Activated CD4-positive, alpha-beta T cell treated with anti-CD3 and anti-CD28 coated beads, Interleukin-2, amount 10 ng/mL, durations not matched to agents 24 days and 14 days (primary cell): Measurements from ENCODE around the gene DPM3. TPM values are rescaled to one million over a fixed set of nuclear protein-coding genes. Genes with fewer than 3 reads are reported as not detected.
"Not testable (repeated sequence)": the region's sequence is repeated elsewhere in the genome, so short reads cannot be mapped to it uniquely, and the experiment has no call there.

Source experiments
- DNase-seq: peaks from one replicate; pipeline ENCODE4 v3.0.0; 2022
- H3K27ac Mint-ChIP-seq: one replicate; pipeline ENCODE4 v1.8.0; 2022; ENCODE audit warnings: mild to moderate bottlenecking, mixed read lengths
- H3K27me3 Mint-ChIP-seq: one replicate; pipeline ENCODE4 v1.8.0; 2022; ENCODE audit warnings: mixed read lengths
- H3K36me3 Mint-ChIP-seq: one replicate; pipeline ENCODE4 v1.8.0; 2022; ENCODE audit warnings: low read depth, mild to moderate bottlenecking, mixed read lengths
- H3K4me1 Mint-ChIP-seq: one replicate; pipeline ENCODE4 v1.8.0; 2021; ENCODE audit warnings: mixed read lengths
- H3K4me3 Mint-ChIP-seq: one replicate; pipeline ENCODE4 v1.8.0; 2022; ENCODE audit warnings: mild to moderate bottlenecking, moderate library complexity, mixed read lengths
- H3K9me3 Mint-ChIP-seq: one replicate; pipeline ENCODE4 v1.8.0; 2021; ENCODE audit warnings: mixed read lengths
- intact Hi-C: fragments of 100-400 bp; cut with micrococcal nuclease; formaldehyde crosslinking; loops from one replicate; pipeline ENCODE4 v1.15.1; 2023
- total RNA-seq: library from RNA; stranded (reverse); gene quantifications from 2 replicates; pipeline ENCODE4 v1.2.3, GENCODE V29; 2022

Gene DPM3
- total RNA-seq, 1 donor from 2014 or later = 34.5 TPM

- Mint-ChIP-seq H3K4me3 (no peak overlapping the region), H3K27me3 (peaks cover 41% of the 10 kb centered on the region), H3K27ac (no peak overlapping the region), H3K36me3 (no peaks in the 10 kb centered on the region), H3K4me1 (no peaks in the 10 kb centered on the region), H3K9me3 (no peaks in the 10 kb centered on the region)
- intact Hi-C loops = no loop called here
- DNase-seq = no peak
These were observed 19.1 kb downstream of the DPM3 start for GRCh38 chr1:155121249-155121648.

GRCh38 chr1:155120253-155120652, 20.1 kb downstream of the DPM3 start:
- H3K36me3 Mint-ChIP-seq = no peaks in the 10 kb centered on the region

GRCh38 chr1:155118090-155118489, 22.2 kb downstream of the DPM3 start:
- H3K9me3 Mint-ChIP-seq, H3K4me1 Mint-ChIP-seq, intact Hi-C loops, DNase-seq, H3K36me3 Mint-ChIP-seq, H3K27ac Mint-ChIP-seq, H3K4me3 Mint-ChIP-seq: not testable (repeated sequence)
- H3K27me3 Mint-ChIP-seq = peaks cover 22% of the 10 kb centered on the region

More at GRCh38 chr1:155120253-155120652, 20.1 kb downstream of the DPM3 start:
- Mint-ChIP-seq H3K9me3 (no peaks in the 10 kb centered on the region), H3K27me3 (peaks cover 38% of the 10 kb centered on the region), H3K27ac (no peak overlapping the region), H3K4me1 (no peaks in the 10 kb centered on the region), H3K4me3 (no peak overlapping the region)
- DNase-seq = no peak
- intact Hi-C loops = no loop called here

GRCh38 chr1:155117610-155118009, 22.7 kb downstream of the DPM3 start:
- Mint-ChIP-seq H3K4me3 (no peak overlapping the region), H3K36me3 (no peaks in the 10 kb centered on the region), H3K9me3 (no peaks in the 10 kb centered on the region), H3K4me1 (no peaks in the 10 kb centered on the region), H3K27me3 (peaks cover 22% of the 10 kb centered on the region), H3K27ac (no peak overlapping the region)
- intact Hi-C loops = no loop called here
- DNase-seq = no peak

- no peaks in the 10 kb centered on the region for H3K36me3 Mint-ChIP-seq
These were observed 24.1 kb downstream of the DPM3 start for GRCh38 chr1:155116113-155116764.

GRCh38 chr1:155113450-155113980, 26.8 kb downstream of the DPM3 start:
- no peaks in the 10 kb centered on the region for H3K4me1 Mint-ChIP-seq
- peaks cover 16% of the 10 kb centered on the region for H3K27me3 Mint-ChIP-seq

More at GRCh38 chr1:155116113-155116764, 24.1 kb downstream of the DPM3 start:
- intact Hi-C loops = no loop called here
- Mint-ChIP-seq H3K27ac (no peak overlapping the region), H3K9me3 (no peaks in the 10 kb centered on the region), H3K4me1 (no peaks in the 10 kb centered on the region), H3K27me3 (peaks cover 18% of the 10 kb centered on the region), H3K4me3 (no peak overlapping the region)
- DNase-seq = no peak

GRCh38 chr1:155110826-155111225, 29.5 kb downstream of the DPM3 start:
- Mint-ChIP-seq H3K9me3 (no peaks in the 10 kb centered on the region), H3K4me3 (no peak overlapping the region), H3K36me3 (no peaks in the 10 kb centered on the region), H3K27ac (no peak overlapping the region), H3K27me3 (peaks cover 9% of the 10 kb centered on the region), H3K4me1 (no peaks in the 10 kb centered on the region)
- intact Hi-C loops = no loop called here
- DNase-seq = no peak

More at GRCh38 chr1:155113450-155113980, 26.8 kb downstream of the DPM3 start:
- intact Hi-C loops = no loop called here
- H3K4me3 Mint-ChIP-seq = no peak overlapping the region
- no peak overlapping the region for H3K27ac Mint-ChIP-seq
- no peak for DNase-seq
- H3K36me3 Mint-ChIP-seq = no peaks in the 10 kb centered on the region
- no peaks in the 10 kb centered on the region for H3K9me3 Mint-ChIP-seq

GRCh38 chr1:155110381-155110780, 29.9 kb downstream of the DPM3 start:
- peaks cover 12% of the 10 kb centered on the region for H3K27me3 Mint-ChIP-seq
- no peaks in the 10 kb centered on the region for H3K9me3 Mint-ChIP-seq
- no peak for DNase-seq
- intact Hi-C loops = no loop called here
- no peaks in the 10 kb centered on the region for H3K4me1 Mint-ChIP-seq
- H3K27ac Mint-ChIP-seq = no peak overlapping the region
- no peaks in the 10 kb centered on the region for H3K36me3 Mint-ChIP-seq
- no peak overlapping the region for H3K4me3 Mint-ChIP-seq

- Mint-ChIP-seq H3K4me3 (no peak overlapping the region), H3K4me1 (no peaks in the 10 kb centered on the region), H3K27me3 (peaks cover 18% of the 10 kb centered on the region), H3K36me3 (no peaks in the 10 kb centered on the region), H3K27ac (no peak overlapping the region), H3K9me3 (no peaks in the 10 kb centered on the region)
- DNase-seq = no peak
- intact Hi-C loops = no loop called here
These were observed 32.0 kb downstream of the DPM3 start for GRCh38 chr1:155108296-155108695.

- no peaks in the 10 kb centered on the region for H3K36me3 Mint-ChIP-seq
- DNase-seq = no peak
- H3K27ac Mint-ChIP-seq = no peak overlapping the region
- peaks cover 18% of the 10 kb centered on the region for H3K27me3 Mint-ChIP-seq
- no peaks in the 10 kb centered on the region for H3K9me3 Mint-ChIP-seq
- intact Hi-C loops = no loop called here
- H3K4me3 Mint-ChIP-seq = no peak overlapping the region
- H3K4me1 Mint-ChIP-seq = no peaks in the 10 kb centered on the region
These were observed 32.7 kb downstream of the DPM3 start for GRCh38 chr1:155107309-155108264.

- Mint-ChIP-seq H3K9me3 (no peaks in the 10 kb centered on the region), H3K27me3 (peaks cover 18% of the 10 kb centered on the region), H3K4me1 (no peaks in the 10 kb centered on the region), H3K36me3 (no peaks in the 10 kb centered on the region), H3K4me3 (no peak overlapping the region), H3K27ac (no peak overlapping the region)
- intact Hi-C loops = no loop called here
- DNase-seq = no peak
These were observed 33.5 kb downstream of the DPM3 start for GRCh38 chr1:155106862-155107261.

- intact Hi-C loops = no loop called here
- Mint-ChIP-seq H3K36me3 (no peaks in the 10 kb centered on the region), H3K4me3 (no peak overlapping the region), H3K4me1 (no peaks in the 10 kb centered on the region), H3K27me3 (peaks cover 18% of the 10 kb centered on the region), H3K27ac (no peak overlapping the region), H3K9me3 (no peaks in the 10 kb centered on the region)
- no peak for DNase-seq
These were observed 34.7 kb downstream of the DPM3 start for GRCh38 chr1:155105604-155106011.

- H3K36me3 Mint-ChIP-seq = no peaks in the 10 kb centered on the region
- H3K27ac Mint-ChIP-seq = no peak overlapping the region
- H3K4me3 Mint-ChIP-seq = no peak overlapping the region
- no peaks in the 10 kb centered on the region for H3K9me3 Mint-ChIP-seq
- intact Hi-C loops = no loop called here
- H3K4me1 Mint-ChIP-seq = no peaks in the 10 kb centered on the region
- DNase-seq = no peak
- H3K27me3 Mint-ChIP-seq = peaks cover 18% of the 10 kb centered on the region
These were observed 35.5 kb downstream of the DPM3 start for GRCh38 chr1:155104605-155105534.
